GM12878 (cell line): ENCODE measurements around the gene ABR. TPM values are rescaled to one million over a fixed set of nuclear protein-coding genes. Genes with fewer than 3 reads are reported as not detected.

Source experiments
- ATAC-seq: fragments of 200-7000 bp; cut with Tn5 transposase; 3 replicates; pipeline ENCODE4 v1.9.1; 2020; ENCODE audit warnings: mild to moderate bottlenecking, moderate library complexity
- BruUV-seq: library from RNA; stranded (reverse); fragments of 400-500 nt; replicated peaks from 2 replicates; lab custom pipeline; 2021; lab: Mats Ljungman, UMichigan
- CTCF ChIA-PET: fragments of 300-600 bp; sonication (Branson Sonifier 250); formaldehyde crosslinking; extraction: SDS; loops from one replicate; lab custom pipeline; 2021; ENCODE audit warnings: inconsistent platforms; lab: Yijun Ruan, JAX
- POLR2A ChIA-PET: fragments of 350-600 bp; formaldehyde crosslinking; extraction: SDS; loops from one replicate; lab custom pipeline; 2021; ENCODE audit warnings: inconsistent platforms; lab: Charles Lee
- RAD21 ChIA-PET: fragments of 300-600 bp; sonication (Branson Sonifier 250); formaldehyde crosslinking; loops from one replicate; lab custom pipeline; 2023; ENCODE audit warnings: antibody characterized with exemption; ENCODE audit not compliant: unreplicated experiment; lab: Charles Lee
- SMC1A ChIA-PET: fragments of 300-600 bp; sonication (Branson Sonifier 250); formaldehyde crosslinking; loops from one replicate; lab custom pipeline; 2023; ENCODE audit not compliant: unreplicated experiment, uncharacterized antibody; lab: Charles Lee
- DNase-seq: peaks from one replicate; pipeline ENCODE4 v3.0.0-alpha.2; 2011; ENCODE audit warnings: low read depth, low spot score
- FAIRE-seq: peaks from 3 replicates; lab custom pipeline; 2011; peaks lifted over from hg19 to GRCh38; lab: Jason Lieb, UNC
- H2AFZ ChIP-seq: 2 replicates; pipeline ENCODE4 v1.6.0; 2011; ENCODE audit warnings: low read depth, low read length, control low read depth; ENCODE audit not compliant: control insufficient read depth
- H3K27ac ChIP-seq: 2 replicates; pipeline ENCODE4 v1.5.1; 2011; ENCODE audit warnings: control low read depth; ENCODE audit not compliant: control insufficient read depth, insufficient read depth
- H3K27me3 ChIP-seq, 2 experiments: replicated peaks in 1 of 2; 2 replicates each; pipeline versions ENCODE4 v1.6.0 to v1.6.1; 2011; ENCODE audit warnings: low read length in 1 of 2; ENCODE audit not compliant: control insufficient read depth in 2 of 2, insufficient read depth in 2 of 2
- H3K36me3 ChIP-seq, 2 experiments: 2 replicates each; pipeline ENCODE4 v1.5.1; 2011; ENCODE audit warnings: low read length in 1 of 2; ENCODE audit not compliant: control insufficient read depth in 2 of 2, insufficient read depth in 2 of 2
- H3K4me1 ChIP-seq: 2 replicates; pipeline ENCODE4 v1.6.1; 2011; ENCODE audit warnings: mild to moderate bottlenecking, low read length, moderate library complexity, mixed read lengths; ENCODE audit not compliant: control insufficient read depth, insufficient read depth
- H3K4me2 ChIP-seq: 2 replicates; pipeline ENCODE4 v1.6.0; 2011; ENCODE audit warnings: control low read depth; ENCODE audit not compliant: control insufficient read depth, insufficient read depth
- H3K4me3 ChIP-seq: fragments of 200-600 bp; sonication (generic); 2 replicates; pipeline ENCODE4 v1.5.1; 2016
- H3K79me2 ChIP-seq: 2 replicates; pipeline ENCODE4 v1.6.0; 2011; ENCODE audit warnings: low read length; ENCODE audit not compliant: control insufficient read depth, insufficient read depth
- H3K9ac ChIP-seq: 2 replicates; pipeline ENCODE4 v1.8.0; 2011; ENCODE audit warnings: low read length, control low read depth, mixed read lengths; ENCODE audit not compliant: control insufficient read depth, insufficient read depth
- H3K9me3 ChIP-seq: replicated peaks from 3 replicates; pipeline ENCODE4 v1.5.1; 2011; ENCODE audit warnings: mild to moderate bottlenecking, low read length; ENCODE audit not compliant: control insufficient read depth, insufficient read depth
- H4K20me1 ChIP-seq: 2 replicates; pipeline ENCODE4 v1.6.0; 2011; ENCODE audit not compliant: control insufficient read depth, insufficient read depth
- BACH1 ChIP-seq: fragments of 450-650 bp; IDR thresholded peaks from 2 replicates; pipeline ENCODE4 v1.6.1; 2017; ENCODE audit warnings: mild to moderate bottlenecking, borderline replicate concordance
- BCL11A ChIP-seq: IDR thresholded peaks from 2 replicates; pipeline ENCODE4 v1.6.1; 2011; ENCODE audit warnings: low read depth, low read length
- KAT2A ChIP-seq: conservative IDR thresholded peaks from 2 replicates; pipeline ENCODE4 v1.6.1; 2011; ENCODE audit warnings: low read depth, low read length; ENCODE audit not compliant: control insufficient read depth
- POLR2AphosphoS2 ChIP-seq: IDR thresholded peaks from 2 replicates; pipeline ENCODE4 v1.6.1; 2011; ENCODE audit warnings: low read depth, mild to moderate bottlenecking, low read length, improper control_type of control experiment, moderate library complexity
- RBBP5 ChIP-seq: fragments of 200-600 bp; sonication (generic); conservative IDR thresholded peaks from 2 replicates; pipeline ENCODE4 v1.6.1; 2016
- RCOR1 ChIP-seq: conservative IDR thresholded peaks from 2 replicates; pipeline ENCODE4 v1.6.1; 2012; ENCODE audit warnings: low read depth, low read length, improper control_type of control experiment
- SUPT20H ChIP-seq: IDR thresholded peaks from 2 replicates; pipeline ENCODE4 v1.6.1; 2011; ENCODE audit warnings: low read depth, mild to moderate bottlenecking, low read length, moderate library complexity, borderline replicate concordance; ENCODE audit not compliant: control insufficient read depth
- WRNIP1 ChIP-seq: IDR thresholded peaks from 2 replicates; pipeline ENCODE4 v1.6.1; 2011; ENCODE audit warnings: low read depth, low read length, improper control_type of control experiment, borderline replicate concordance
- YY1 ChIP-seq: IDR thresholded peaks from 2 replicates; pipeline ENCODE4 v1.6.1; 2011; ENCODE audit warnings: low read depth, mild to moderate bottlenecking, low read length
- ZBTB11 ChIP-seq: fragments of 450-650 bp; formaldehyde crosslinking; IDR thresholded peaks from 2 replicates; pipeline ENCODE4 v1.5.0; 2022; ENCODE audit warnings: mild to moderate bottlenecking, missing genetic modification characterization
- ZNF24 ChIP-seq: fragments of 450-650 bp; IDR thresholded peaks from 2 replicates; pipeline ENCODE4 v1.6.1; 2017; ENCODE audit warnings: antibody characterized with exemption, mild to moderate bottlenecking
- WGBS: methylation state at CpG from one replicate; pipeline ENCODE4 v1.1.6; 2016; ENCODE audit warnings: low lambda C conversion rate; ENCODE audit not compliant: insufficient replicate concordance, insufficient coverage; ENCODE audit errors: missing lambda C conversion rate; 5-methylcytosine and 5-hydroxymethylcytosine counted together
- in situ Hi-C: fragments of 300-500 bp; cut with MboI; formaldehyde crosslinking; loops from 9 replicates; pipeline ENCODE4 v1.14.3; 2018; ENCODE audit warnings: mixed read lengths
- intact Hi-C: fragments of 100-400 bp; cut with micrococcal nuclease; formaldehyde crosslinking; loops from one replicate; pipeline ENCODE4 v1.14.2; 2022; ENCODE audit not compliant: unreplicated experiment
- polyA plus RNA-seq, 11 experiments: library from polyadenylated mRNA; depleted of rRNA in 4 of 11; unstranded in 6 of 11; stranded (reverse) in 5 of 11; fragments of >200 nt; fragmentation: Nextera tagmentation in 4 of 11; fragmentation: Illumina TruSeq in 1 of 11; extraction: Ambion mirVana in 4 of 11; extraction: Trizol in 1 of 11; gene quantifications; 1 replicate in 1 of 11; 2 replicates in 10 of 11; pipeline versions ENCODE4 v1.2.1 to v1.2.3, GENCODE V29; 2011 to 2016; ENCODE audit warnings: inconsistent platforms in 2 of 11, missing spikeins in 2 of 11, low read depth in 1 of 11
- total RNA-seq, 4 experiments: library from RNA; depleted of rRNA in 3 of 4; stranded (reverse); fragments of >200 nt in 3 of 4; fragmentation: Illumina TruSeq in 1 of 4; extraction: Trizol in 1 of 4; gene quantifications; 2 replicates each; pipeline versions ENCODE4 v1.2.1 to v1.2.3, GENCODE V29; 2013 to 2021
- TF ChIP-seq, protein P1 (sequence below): fragments of 450-650 bp; IDR thresholded peaks from 2 replicates; pipeline ENCODE4 v1.6.1; 2017; ENCODE audit warnings: low read depth, mild to moderate bottlenecking, moderate library complexity
- TF ChIP-seq, protein P2 (sequence below): fragments of 450-650 bp; IDR thresholded peaks from 2 replicates; pipeline ENCODE4 v1.6.1; 2017; ENCODE audit warnings: mild to moderate bottlenecking

The ABR gene
- total and polyA plus RNA-seq, 10 of the 15 experiments (the other 5 are each of a cell fraction or from before 2014, with no cell fraction given), result 1.4 to 112 (median 30.0) TPM

DNA sequence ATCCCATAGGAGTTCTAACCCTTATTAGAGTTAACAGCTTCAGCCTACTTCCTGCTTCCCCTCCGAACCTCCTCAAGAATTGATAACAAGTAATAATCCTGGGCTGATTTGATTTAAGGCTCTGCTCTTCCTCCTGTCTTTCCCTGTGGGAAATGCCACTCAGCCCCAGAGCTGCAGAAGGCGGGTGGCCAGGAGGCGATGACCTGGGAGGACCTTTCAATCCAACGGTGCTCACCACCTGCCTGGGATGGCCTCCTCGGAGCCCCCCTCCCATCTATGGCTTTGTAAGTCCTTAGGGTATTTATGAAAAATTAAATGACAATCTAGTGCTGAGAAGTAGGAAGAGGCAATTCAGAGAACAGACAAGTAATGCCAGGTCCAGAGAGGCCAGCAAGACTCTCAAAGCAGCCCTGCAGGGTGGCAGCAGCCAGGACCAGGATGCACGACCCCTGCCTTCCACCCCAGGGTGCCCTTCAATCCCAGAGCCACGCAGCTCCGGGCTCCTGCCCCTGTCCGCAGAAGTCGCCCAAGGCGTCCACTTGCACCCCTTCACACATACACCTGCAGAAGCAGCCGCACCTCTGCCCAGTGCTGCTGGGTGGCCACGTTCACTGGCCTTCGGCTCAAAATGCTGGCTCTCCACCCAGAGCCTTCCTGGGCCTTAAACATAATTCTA is 34.3 kb downstream of the ABR start:
- RAD21 ChIA-PET, result no interaction called here
- H3K27ac ChIP-seq, result no peak overlapping the region
- H3K27me3 ChIP-seq, result no peaks in the 10 kb centered on the region
- H3K9ac ChIP-seq, result no peak overlapping the region
- no peaks in the 10 kb centered on the region; the same call in 2 of the 3 replicates for H3K9me3 ChIP-seq
- H3K79me2 ChIP-seq, result peaks cover 2% of the 10 kb centered on the region; the same call in 1 of the 2 replicates
- WGBS, result 85% methylated on average over 14 of the region's 14 CpGs
- no peaks in the 10 kb centered on the region; the same call in 1 of the 2 replicates for H4K20me1 ChIP-seq
- ATAC-seq (no peak), DNase-seq (no peak), FAIRE-seq (no peak)
- no peak overlapping the region for H3K4me3 ChIP-seq
- peaks cover 2 to 3% of the 10 kb centered on the region in 2 experiments; a peak in 3 of 4 replicates for H3K36me3 ChIP-seq
- TF ChIP-seq RCOR1, result no peak
- no peak for TF ChIP-seq SUPT20H
- no peak for TF ChIP-seq POLR2AphosphoS2
- no peak for TF ChIP-seq BACH1
- no peak for TF ChIP-seq YY1
- TF ChIP-seq, protein P1, sequence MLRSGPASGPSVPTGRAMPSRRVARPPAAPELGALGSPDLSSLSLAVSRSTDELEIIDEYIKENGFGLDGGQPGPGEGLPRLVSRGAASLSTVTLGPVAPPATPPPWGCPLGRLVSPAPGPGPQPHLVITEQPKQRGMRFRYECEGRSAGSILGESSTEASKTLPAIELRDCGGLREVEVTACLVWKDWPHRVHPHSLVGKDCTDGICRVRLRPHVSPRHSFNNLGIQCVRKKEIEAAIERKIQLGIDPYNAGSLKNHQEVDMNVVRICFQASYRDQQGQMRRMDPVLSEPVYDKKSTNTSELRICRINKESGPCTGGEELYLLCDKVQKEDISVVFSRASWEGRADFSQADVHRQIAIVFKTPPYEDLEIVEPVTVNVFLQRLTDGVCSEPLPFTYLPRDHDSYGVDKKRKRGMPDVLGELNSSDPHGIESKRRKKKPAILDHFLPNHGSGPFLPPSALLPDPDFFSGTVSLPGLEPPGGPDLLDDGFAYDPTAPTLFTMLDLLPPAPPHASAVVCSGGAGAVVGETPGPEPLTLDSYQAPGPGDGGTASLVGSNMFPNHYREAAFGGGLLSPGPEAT, result no peak
- TF ChIP-seq, protein P2, sequence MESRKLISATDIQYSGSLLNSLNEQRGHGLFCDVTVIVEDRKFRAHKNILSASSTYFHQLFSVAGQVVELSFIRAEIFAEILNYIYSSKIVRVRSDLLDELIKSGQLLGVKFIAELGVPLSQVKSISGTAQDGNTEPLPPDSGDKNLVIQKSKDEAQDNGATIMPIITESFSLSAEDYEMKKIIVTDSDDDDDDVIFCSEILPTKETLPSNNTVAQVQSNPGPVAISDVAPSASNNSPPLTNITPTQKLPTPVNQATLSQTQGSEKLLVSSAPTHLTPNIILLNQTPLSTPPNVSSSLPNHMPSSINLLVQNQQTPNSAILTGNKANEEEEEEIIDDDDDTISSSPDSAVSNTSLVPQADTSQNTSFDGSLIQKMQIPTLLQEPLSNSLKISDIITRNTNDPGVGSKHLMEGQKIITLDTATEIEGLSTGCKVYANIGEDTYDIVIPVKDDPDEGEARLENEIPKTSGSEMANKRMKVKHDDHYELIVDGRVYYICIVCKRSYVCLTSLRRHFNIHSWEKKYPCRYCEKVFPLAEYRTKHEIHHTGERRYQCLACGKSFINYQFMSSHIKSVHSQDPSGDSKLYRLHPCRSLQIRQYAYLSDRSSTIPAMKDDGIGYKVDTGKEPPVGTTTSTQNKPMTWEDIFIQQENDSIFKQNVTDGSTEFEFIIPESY, result no peak
- no peak for TF ChIP-seq KAT2A
- no peak for TF ChIP-seq ZBTB11
- TF ChIP-seq ZNF24, result no peak
- TF ChIP-seq RBBP5, result no peak
- no peak for TF ChIP-seq BCL11A
- TF ChIP-seq WRNIP1, result no peak
- in situ Hi-C loops (no loop called here), intact Hi-C loops (no loop called here)
- CTCF ChIA-PET, result interaction anchor here (1.1 kb wide), 1 partner anchor 43 kb away, joined by 3 read pairs; no protein-coding TSS in a partner anchor
- SMC1A ChIA-PET, result interaction anchor here (1.2 kb wide), 1 partner anchor 12 kb away, joined by 3 read pairs; no protein-coding TSS in a partner anchor
- no peak overlapping the region for H3K4me2 ChIP-seq
- POLR2A ChIA-PET, result interaction anchor here (0.6 kb wide), 1 partner anchor 307 kb away, joined by 3 read pairs; no protein-coding TSS in a partner anchor
- H3K4me1 ChIP-seq, result no peaks in the 10 kb centered on the region
- no peak overlapping the region for H2AFZ ChIP-seq
- BruUV-seq, result no TSS peak
